Nephron progenitor cell (in vitro differentiated cells): ENCODE measurements around the gene CNTN1.

ENCODE experiments used
- DNase-seq: peaks from one replicate; pipeline ENCODE4 v3.0.0; 2021
- H3K27ac Mint-ChIP-seq: 2 replicates; pipeline ENCODE4 v1.8.0; 2021; ENCODE audit warnings: mild to moderate bottlenecking, moderate library complexity, mixed read lengths
- H3K27me3 Mint-ChIP-seq: 2 replicates; pipeline ENCODE4 v1.8.0; 2021; ENCODE audit warnings: mild to moderate bottlenecking, low read depth, mixed read lengths; ENCODE audit not compliant: poor library complexity
- H3K36me3 Mint-ChIP-seq: 2 replicates; pipeline ENCODE4 v1.8.0; 2021; ENCODE audit warnings: low read depth, mixed read lengths
- H3K4me1 Mint-ChIP-seq: 2 replicates; pipeline ENCODE4 v1.8.0; 2021; ENCODE audit warnings: mixed read lengths
- H3K4me3 Mint-ChIP-seq: 2 replicates; pipeline ENCODE4 v1.8.0; 2021; ENCODE audit warnings: mild to moderate bottlenecking, moderate library complexity, mixed read lengths
- H3K9me3 Mint-ChIP-seq: 2 replicates; pipeline ENCODE4 v1.8.0; 2021; ENCODE audit warnings: mild to moderate bottlenecking, moderate library complexity, mixed read lengths
- TF ChIP-seq, protein P1 (sequence below): fragments of 200-600 bp; sonication (generic); IDR thresholded peaks from 2 replicates; pipeline ENCODE4 v1.5.0; 2021; ENCODE audit warnings: antibody characterized with exemption

The CNTN1 gene

DNA sequence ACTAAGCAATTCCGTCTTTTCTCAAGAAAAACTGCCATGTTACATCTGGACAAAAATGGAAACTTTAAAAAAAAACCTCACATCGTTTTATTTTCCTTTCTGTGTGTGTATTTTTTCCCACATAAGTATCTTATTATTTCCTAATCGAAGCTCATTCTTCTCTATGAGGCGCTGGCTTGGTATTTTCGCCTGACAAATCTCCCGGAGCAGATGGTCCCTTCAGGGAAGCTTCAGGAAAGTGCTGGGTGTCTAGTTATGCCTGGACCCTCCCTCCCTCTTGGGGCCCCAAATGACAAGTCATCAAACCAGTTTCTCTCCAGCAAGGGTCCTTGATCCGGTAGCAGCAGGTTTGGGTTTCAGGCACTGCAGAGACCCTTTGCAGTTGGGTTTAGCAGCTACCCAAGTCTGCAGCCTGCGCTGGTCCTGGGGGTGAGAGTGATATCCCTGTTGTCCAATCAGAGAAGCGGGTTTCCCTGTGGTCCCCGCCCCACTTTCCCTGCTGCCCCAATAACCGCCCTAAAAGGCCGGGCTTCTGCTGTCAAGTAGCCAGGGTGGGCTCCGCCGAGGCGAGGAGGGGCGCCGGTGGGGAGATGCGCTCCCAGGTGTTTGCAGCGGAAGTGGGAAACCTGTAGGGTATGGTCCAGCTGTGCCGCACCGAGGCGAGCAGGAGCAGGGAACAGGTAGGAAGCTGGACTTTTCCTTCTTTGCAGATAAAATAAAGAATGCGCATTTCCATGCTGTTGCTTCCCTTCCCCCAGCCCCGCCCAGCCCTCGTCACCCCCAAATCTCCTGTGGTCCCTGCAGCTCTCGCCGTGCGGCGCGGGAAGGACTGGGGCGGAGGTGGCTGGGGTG lies at the start of gene CNTN1:
CNTN1 (plus strand) TSS at position 527 of the 852 bp plus-strand sequence.
- peak within 1 kb of the TSS; percentile 90 for H3K4me3 Mint-ChIP-seq
- TF ChIP-seq, protein P1, sequence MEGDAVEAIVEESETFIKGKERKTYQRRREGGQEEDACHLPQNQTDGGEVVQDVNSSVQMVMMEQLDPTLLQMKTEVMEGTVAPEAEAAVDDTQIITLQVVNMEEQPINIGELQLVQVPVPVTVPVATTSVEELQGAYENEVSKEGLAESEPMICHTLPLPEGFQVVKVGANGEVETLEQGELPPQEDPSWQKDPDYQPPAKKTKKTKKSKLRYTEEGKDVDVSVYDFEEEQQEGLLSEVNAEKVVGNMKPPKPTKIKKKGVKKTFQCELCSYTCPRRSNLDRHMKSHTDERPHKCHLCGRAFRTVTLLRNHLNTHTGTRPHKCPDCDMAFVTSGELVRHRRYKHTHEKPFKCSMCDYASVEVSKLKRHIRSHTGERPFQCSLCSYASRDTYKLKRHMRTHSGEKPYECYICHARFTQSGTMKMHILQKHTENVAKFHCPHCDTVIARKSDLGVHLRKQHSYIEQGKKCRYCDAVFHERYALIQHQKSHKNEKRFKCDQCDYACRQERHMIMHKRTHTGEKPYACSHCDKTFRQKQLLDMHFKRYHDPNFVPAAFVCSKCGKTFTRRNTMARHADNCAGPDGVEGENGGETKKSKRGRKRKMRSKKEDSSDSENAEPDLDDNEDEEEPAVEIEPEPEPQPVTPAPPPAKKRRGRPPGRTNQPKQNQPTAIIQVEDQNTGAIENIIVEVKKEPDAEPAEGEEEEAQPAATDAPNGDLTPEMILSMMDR = no peak
- DNase-seq = peak; percentile 83
- peaks cover 58% of the 10 kb centered on the region for H3K27me3 Mint-ChIP-seq
- H3K4me1 Mint-ChIP-seq = peaks cover 15% of the 10 kb centered on the region
- no peaks in the 10 kb centered on the region for H3K9me3 Mint-ChIP-seq
- H3K27ac Mint-ChIP-seq = no peak within 1 kb of the TSS
- no peaks in the 10 kb centered on the region for H3K36me3 Mint-ChIP-seq

- Mint-ChIP-seq H3K4me1 (no peaks in the 10 kb centered on the region), H3K36me3 (no peaks in the 10 kb centered on the region), H3K27ac (no peak overlapping the region), H3K9me3 (peaks cover 35% of the 10 kb centered on the region), H3K27me3 (no peaks in the 10 kb centered on the region), H3K4me3 (no peak overlapping the region)
- TF ChIP-seq, protein P1 = no peak
- no peak for DNase-seq
These were observed 48.7 kb upstream of the CNTN1 start for GRCh38 chr12:40643506-40643905.

DNA sequence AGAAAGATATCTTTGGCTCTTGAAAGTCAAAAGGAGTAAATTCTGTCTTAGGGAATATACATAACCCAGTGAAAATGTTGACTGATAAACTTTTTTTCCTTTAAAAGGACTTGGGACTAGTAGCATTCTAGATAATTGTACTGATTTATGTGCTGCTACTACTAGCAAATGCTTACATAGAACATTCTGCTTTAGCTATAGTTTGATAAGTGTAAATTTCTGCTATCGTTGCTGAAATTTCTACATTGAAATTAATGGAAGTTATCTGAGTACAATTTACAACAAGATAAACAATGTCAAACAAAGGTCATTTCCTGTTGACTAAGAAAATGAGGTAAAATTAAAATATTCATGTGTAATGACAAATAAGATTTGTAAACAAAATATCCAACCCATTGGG lies 48.3 kb upstream of the CNTN1 start:
- DNase-seq = no peak
- Mint-ChIP-seq H3K27ac (no peak overlapping the region), H3K9me3 (peaks cover 35% of the 10 kb centered on the region), H3K27me3 (no peaks in the 10 kb centered on the region), H3K4me3 (no peak overlapping the region), H3K36me3 (no peaks in the 10 kb centered on the region), H3K4me1 (no peaks in the 10 kb centered on the region)
- TF ChIP-seq, protein P1 = no peak

DNA sequence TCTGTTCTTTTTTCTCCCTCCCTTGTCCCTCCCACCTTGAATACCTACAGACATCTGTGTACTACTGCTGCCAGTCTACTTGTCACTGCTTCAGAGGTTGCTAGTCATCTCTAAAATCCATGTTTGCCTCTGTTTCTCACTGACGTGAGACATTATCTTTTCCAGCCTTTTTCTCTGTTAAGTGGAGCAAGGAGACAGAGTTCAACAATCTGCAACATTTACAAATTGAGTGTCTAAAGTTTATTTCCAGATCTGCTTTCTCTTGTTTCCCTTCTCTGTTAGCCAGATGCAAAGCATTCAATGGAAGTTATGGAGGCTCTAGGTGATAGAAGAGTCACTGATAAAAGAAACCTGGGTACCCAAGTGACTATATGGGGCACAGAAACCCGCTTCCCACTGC lies 47.5 kb upstream of the CNTN1 start:
- H3K27ac Mint-ChIP-seq = no peak overlapping the region
- H3K4me1 Mint-ChIP-seq = no peaks in the 10 kb centered on the region

GRCh38 chr12:40645361-40645760 lies 46.9 kb upstream of the CNTN1 start:
- H3K36me3 Mint-ChIP-seq = no peaks in the 10 kb centered on the region
- TF ChIP-seq, protein P1 = no peak
- H3K4me1 Mint-ChIP-seq = no peaks in the 10 kb centered on the region
- no peak overlapping the region for H3K4me3 Mint-ChIP-seq
- peaks cover 25% of the 10 kb centered on the region for H3K9me3 Mint-ChIP-seq
- no peaks in the 10 kb centered on the region for H3K27me3 Mint-ChIP-seq
- H3K27ac Mint-ChIP-seq = no peak overlapping the region
- DNase-seq = no peak

More for the DNA sequence above, 47.5 kb upstream of the CNTN1 start:
- Mint-ChIP-seq H3K27me3 (no peaks in the 10 kb centered on the region), H3K4me3 (no peak overlapping the region), H3K36me3 (no peaks in the 10 kb centered on the region), H3K9me3 (peaks cover 29% of the 10 kb centered on the region)
- TF ChIP-seq, protein P1 = no peak
- DNase-seq = no peak

DNA sequence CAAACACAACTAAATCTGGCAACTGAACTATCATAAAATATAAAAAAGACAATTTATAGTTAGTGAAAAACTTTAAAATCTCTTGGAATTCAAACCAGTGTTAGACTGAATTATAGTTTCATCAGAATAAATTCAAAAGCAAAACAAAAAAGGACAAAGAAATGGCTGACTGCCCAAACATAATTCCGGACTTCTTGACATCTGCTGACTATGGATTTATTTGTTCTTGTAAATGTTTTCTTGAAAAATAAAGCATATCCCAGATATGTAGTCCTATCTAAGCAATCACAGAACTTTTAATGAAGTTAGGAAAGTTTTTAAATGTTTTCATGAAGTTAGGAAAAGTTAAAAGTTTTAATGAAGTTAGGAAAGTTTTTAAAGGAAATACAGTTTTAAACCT lies 45.8 kb upstream of the CNTN1 start:
- Mint-ChIP-seq H3K9me3 (peaks cover 16% of the 10 kb centered on the region), H3K4me1 (no peaks in the 10 kb centered on the region), H3K27ac (no peak overlapping the region), H3K4me3 (no peak overlapping the region), H3K36me3 (no peaks in the 10 kb centered on the region), H3K27me3 (peaks cover 5% of the 10 kb centered on the region)
- TF ChIP-seq, protein P1 = no peak
- DNase-seq = no peak
